Cortex of kidney (tissue), 1 donor: Measurements from ENCODE around the gene CACNG1.

ENCODE experiments used
- DNase-seq: peaks from one replicate; lab custom pipeline; 2025; lab: John Stamatoyannopoulos, UW

Gene CACNG1

GRCh38 chr17:67051837-67052236 is 7.5 kb downstream of the CACNG1 start:
- no peak for DNase-seq

- no peak for DNase-seq
Measured at GRCh38 chr17:67052720-67053437, 8.5 kb downstream of the CACNG1 start.

GRCh38 chr17:67053438-67054000 is 9.2 kb downstream of the CACNG1 start:
- no peak for DNase-seq

- DNase-seq, result no peak
Measured at GRCh38 chr17:67054011-67054591, 9.7 kb downstream of the CACNG1 start.

- DNase-seq, result no peak
Measured at GRCh38 chr17:67054608-67055007, 10.3 kb downstream of the CACNG1 start.

- no peak for DNase-seq
Measured at GRCh38 chr17:67055041-67055443, 10.7 kb downstream of the CACNG1 start.

- DNase-seq, result no peak
Measured at GRCh38 chr17:67055811-67056745, 11.7 kb downstream of the CACNG1 start.

GRCh38 chr17:67056746-67057490 is 12.6 kb downstream of the CACNG1 start:
- no peak for DNase-seq

- DNase-seq, result no peak
Measured at GRCh38 chr17:67058036-67058435, 13.7 kb downstream of the CACNG1 start.

- DNase-seq, result no peak
Measured at GRCh38 chr17:67059372-67059771, 15.0 kb downstream of the CACNG1 start.

- no peak for DNase-seq
Measured at GRCh38 chr17:67063141-67063540, 18.8 kb downstream of the CACNG1 start.

GRCh38 chr17:67066717-67067116 is 22.4 kb downstream of the CACNG1 start:
- DNase-seq, result no peak

- no peak for DNase-seq
Measured at GRCh38 chr17:67067571-67068482, 23.5 kb downstream of the CACNG1 start.

- no peak for DNase-seq
Measured at GRCh38 chr17:67068999-67069398, 24.6 kb downstream of the CACNG1 start.

GRCh38 chr17:67069603-67070136 is 25.3 kb downstream of the CACNG1 start:
- no peak for DNase-seq

GRCh38 chr17:67071595-67071994 is 27.2 kb downstream of the CACNG1 start:
- no peak for DNase-seq

GRCh38 chr17:67072885-67073284 is 28.5 kb downstream of the CACNG1 start:
- no peak for DNase-seq

- no peak for DNase-seq
Measured at GRCh38 chr17:67074781-67075180, 30.4 kb downstream of the CACNG1 start.

GRCh38 chr17:67076290-67076689 is 31.9 kb downstream of the CACNG1 start:
- DNase-seq, result no peak

GRCh38 chr17:67078292-67078691 is 33.9 kb downstream of the CACNG1 start:
- DNase-seq, result no peak
